GM12874 (cell line): Measurements from ENCODE around the gene RFX1.

Experiments used
- CTCF ChIP-seq: IDR thresholded peaks from 2 replicates; pipeline ENCODE4 v1.5.1; 2011; ENCODE audit warnings: low read depth, mild to moderate bottlenecking, control low read depth, low read length, moderate library complexity; ENCODE audit not compliant: insufficient read depth

Gene RFX1

GRCh38 chr19:13976446-13976845, 29.7 kb downstream of the RFX1 start:
- no peak for TF ChIP-seq CTCF

- TF ChIP-seq CTCF: no peak
These were observed 30.2 kb downstream of the RFX1 start for GRCh38 chr19:13975870-13976269.

- TF ChIP-seq CTCF: no peak
These were observed 32.0 kb downstream of the RFX1 start for GRCh38 chr19:13974073-13974472.

GRCh38 chr19:13972368-13973155, 33.6 kb downstream of the RFX1 start:
- no peak for TF ChIP-seq CTCF

GRCh38 chr19:13969897-13970296, 36.2 kb downstream of the RFX1 start:
- TF ChIP-seq CTCF: no peak

GRCh38 chr19:13968999-13969398, 37.1 kb downstream of the RFX1 start:
- TF ChIP-seq CTCF: no peak

GRCh38 chr19:13968383-13968935, 37.7 kb downstream of the RFX1 start:
- TF ChIP-seq CTCF: no peak
